GM11168 (cell line): ENCODE data around the gene IFNA21.
"Not testable (repeated sequence)": the region's sequence is repeated elsewhere in the genome, so short reads cannot be mapped to it uniquely, and the experiment has no call there.

Source experiments
- in situ Hi-C: fragments of 300-500 bp; cut with MboI; formaldehyde crosslinking; loops from one replicate; pipeline ENCODE4 v1.12.0; 2022; ENCODE audit warnings: low sequenced_read_pairs; ENCODE audit not compliant: unreplicated experiment

Gene IFNA21

DNA sequence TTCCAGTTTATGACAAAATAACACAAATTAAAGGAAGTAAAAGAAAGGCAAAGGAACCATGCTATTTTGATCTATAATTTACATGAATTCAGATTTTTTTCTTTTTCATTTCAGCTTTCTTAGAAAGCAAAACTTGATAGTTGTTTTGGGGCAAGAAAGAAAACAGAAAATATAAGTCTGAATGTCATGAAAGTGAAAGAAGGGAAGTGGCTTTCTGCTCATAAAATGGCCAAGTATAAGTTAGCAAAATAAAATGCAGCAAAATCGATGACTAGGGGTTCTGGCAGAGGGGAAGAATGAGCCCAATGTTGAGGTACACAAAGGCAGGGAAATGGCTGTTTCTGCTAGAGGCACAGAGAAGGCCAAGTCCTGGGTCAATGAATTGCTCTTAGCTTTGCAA lies 21.9 kb downstream of the IFNA21 start:
- in situ Hi-C loops, result no loop called here

DNA sequence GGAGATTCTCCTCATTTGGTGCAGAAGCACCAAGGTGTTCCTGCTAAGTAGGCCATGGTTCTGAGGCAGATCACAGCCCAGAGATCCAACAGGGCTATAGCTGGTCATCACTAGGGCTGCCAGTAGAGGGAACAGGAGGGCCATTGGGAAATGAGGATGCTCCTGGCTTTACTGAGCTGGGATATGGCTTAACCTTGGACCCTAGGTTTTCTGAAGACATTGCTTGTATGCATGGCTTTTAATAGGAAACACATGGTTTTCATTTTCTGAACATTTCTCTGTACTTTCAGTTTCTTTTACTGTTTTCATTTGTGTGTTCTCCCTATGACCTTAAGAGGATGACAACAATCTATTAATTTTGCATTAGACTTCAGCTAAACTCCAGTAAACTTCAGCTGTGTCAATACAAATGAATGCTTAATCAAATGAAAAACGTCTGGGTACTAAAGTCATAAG lies 25.0 kb downstream of the IFNA21 start, which contains the start of gene IFNW1:
IFNW1 (minus strand) TSS at position 406 of the 456 bp plus-strand sequence; CDS start at position 144, 262 bp downstream.
- in situ Hi-C loops, result no loop called here

DNA sequence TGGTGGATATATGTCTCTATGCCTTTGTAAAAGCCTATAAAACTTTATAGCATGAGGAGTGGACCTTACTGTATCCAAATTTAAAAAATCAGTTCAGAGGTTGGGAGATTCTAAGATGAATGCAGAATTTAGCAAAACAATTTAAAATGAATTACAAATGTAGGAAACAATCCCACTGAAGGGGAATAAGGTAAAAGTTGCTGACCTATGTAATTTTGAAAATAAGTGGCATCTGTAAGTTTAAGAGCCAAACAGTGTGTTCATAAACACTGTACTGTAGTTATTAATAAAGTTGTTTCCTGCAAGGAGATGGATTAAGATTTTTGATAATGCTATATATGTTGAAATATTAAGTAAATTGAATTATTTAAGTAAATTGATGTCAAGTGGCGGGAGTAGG lies 29.4 kb downstream of the IFNA21 start:
- in situ Hi-C loops, result no loop called here

DNA sequence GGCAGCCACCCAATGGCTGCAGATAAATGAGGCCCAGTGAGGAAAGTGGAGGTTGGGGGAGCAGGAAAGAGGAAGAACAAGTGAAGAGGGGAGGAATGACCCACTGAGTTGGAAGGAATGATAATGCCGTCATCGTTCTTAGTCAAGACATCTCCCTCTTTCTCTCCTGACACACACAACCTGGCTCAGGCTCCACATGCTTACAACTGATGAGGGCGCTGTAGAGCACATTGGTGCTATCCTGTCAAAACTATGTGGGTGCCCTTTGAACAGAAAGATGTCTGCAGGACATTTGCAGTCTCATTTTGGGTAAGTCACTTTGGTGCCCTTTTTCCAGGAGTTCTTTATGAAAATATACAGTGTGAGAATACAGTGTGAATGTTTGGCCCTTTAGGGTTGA lies 30.7 kb downstream of the IFNA21 start:
- in situ Hi-C loops, result no loop called here

DNA sequence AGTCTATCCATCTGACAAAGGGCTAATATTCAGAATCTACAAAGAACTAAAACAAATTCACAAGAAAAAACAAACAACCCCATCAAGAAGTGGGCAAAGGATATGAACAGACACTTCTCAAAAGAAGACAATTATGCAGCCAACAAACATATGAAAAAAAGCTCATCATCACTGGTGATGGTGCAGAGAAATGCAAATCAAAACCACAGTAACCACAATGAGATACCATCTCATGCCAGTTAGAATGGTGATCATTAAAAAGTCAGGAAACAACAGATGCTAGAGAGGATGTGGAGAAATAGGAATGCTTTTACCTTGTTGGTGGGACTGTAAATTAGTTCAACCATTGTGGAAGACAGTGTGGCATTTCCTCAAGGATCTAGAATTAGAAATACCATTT lies 38.3 kb downstream of the IFNA21 start:
- in situ Hi-C loops, result not testable (repeated sequence)

DNA sequence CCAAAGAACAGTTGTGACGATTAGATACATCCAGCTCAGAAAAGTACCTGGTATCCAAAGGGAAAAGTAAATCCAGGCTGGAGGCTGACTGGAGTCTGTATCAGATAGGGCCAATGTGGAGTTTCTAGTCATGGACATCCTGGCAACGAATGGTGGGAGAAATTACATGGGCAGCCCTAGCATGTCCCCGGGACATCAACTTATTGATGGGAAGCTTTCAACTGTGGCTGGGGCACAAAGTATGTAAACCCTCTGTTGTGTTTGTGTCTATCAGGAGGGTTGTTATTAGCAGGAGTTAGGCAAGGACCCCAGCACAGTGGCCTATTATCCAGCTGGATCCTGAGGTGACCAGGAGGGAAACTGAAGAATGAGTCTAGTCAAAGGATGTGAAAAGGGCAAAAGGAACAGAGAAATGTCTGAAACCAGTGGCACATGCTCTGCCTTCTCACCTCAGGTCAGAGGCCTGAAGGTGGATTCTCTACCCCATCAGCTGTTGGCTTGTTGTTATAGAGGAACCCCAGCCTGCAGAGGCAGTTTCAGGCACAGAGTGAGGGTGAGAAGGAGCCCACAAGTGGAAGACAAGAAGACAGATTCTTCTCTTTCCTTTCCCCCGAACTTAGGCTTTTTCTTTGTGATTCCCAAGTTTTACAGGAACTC lies 44.7 kb downstream of the IFNA21 start:
- in situ Hi-C loops, result loop anchor here (25.0 kb wide), 2 partner anchors 234 to 1184 kb away; no protein-coding TSS in a partner anchor

DNA sequence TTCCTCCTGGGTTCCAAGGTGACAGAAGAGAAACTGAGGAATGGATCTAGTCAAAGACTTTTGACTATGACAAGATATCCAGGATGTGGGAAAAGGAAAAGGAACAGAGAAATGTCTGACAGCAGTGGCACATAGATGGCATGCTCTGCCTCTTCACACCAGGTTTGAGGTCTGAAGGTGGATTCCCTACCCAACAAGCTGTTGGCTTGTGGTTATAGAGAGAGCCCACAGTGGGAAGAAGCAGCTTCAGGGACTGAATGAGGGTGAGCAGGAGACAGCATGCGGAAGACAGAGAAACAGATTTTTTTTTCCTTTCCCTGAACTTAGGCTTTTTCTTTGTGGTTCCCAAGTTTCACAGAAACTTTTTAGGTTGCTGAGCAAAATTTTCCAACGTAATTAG lies 45.4 kb downstream of the IFNA21 start:
- in situ Hi-C loops, result loop anchor here (25.0 kb wide), 2 partner anchors 234 to 1184 kb away; no protein-coding TSS in a partner anchor

DNA sequence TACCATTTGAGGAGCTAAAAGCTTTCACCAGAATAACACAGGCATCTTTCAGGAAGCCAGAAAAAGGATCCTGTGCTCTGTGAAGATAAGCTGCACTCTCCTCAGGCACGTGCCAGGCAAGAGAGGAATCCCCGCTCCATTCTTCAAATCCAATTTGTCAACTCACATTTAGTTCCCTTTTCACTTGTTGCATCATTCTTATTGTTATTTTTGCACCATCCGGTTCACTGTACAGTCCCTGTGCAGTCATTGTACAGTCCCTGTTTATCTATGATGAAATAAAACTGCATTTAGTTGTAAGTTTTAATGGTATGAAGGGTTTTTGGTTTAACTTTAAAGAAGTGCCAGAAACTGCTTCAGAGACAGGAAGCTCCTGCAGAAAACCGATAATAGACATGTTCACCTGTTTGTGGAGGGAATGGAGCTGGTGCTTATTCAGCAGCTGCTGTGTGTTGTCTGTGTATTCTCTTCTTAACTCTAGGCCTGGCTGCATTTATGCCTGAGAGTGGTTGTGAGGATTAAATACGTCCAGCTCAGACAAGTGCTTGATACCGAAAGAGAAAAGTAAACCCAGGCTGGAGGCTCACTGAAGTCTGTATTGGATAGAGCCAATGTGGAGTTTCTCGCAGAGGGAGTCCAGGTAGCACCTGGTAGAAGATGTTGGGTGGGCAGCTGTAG lies 47.2 kb downstream of the IFNA21 start:
- in situ Hi-C loops, result loop anchor here (25.0 kb wide), 2 partner anchors 232 to 1182 kb away; no protein-coding TSS in a partner anchor
